Adrenal gland (tissue), 5 donors: ENCODE measurements around the gene RP2.

Source experiments
- CTCF ChIP-seq, 6 experiments: fragments of 450-650 bp in 4 of 6; fragments of 200-600 bp in 2 of 6; sonication (generic) in 1 of 6; IDR thresholded peaks; 1 replicate in 5 of 6; 2 replicates in 1 of 6; pipeline versions ENCODE4 v1.5.1 to v1.8.0; 2016 to 2021; ENCODE audit warnings: antibody characterized with exemption in 6 of 6, mild to moderate bottlenecking in 2 of 6, moderate library complexity in 1 of 6
- POLR2A ChIP-seq, 2 donors: fragments of 450-650 bp; IDR thresholded peaks; one replicate each; pipeline ENCODE4 v1.6.1; 2017; ENCODE audit warnings: antibody characterized with exemption in 2 of 2, mild to moderate bottlenecking in 2 of 2, moderate library complexity in 1 of 2
- donor health status: DM: no; HTN: no; CAD: no.

DNA sequence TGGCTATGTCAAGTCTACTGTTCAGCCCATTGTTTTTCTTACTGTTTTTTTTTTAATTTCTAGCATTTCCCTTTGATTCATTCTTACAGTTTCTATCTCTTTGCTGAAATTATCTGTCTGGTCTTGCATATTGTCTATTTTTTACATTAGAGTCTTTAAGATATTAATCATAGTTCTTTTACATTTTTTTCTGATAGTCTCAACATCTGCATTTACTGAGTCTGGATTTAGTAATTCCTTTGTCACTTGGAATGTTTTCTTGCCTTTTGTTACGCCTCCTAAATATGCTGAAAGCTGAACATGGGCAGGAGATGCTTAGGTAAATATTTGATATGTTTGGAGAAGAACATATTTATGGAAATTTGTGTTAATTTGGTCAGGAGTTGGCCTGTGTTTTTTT lies 85.8 kb downstream of the RP2 start:
- TF ChIP-seq CTCF (IDR thresholded peaks at IDR 0.05) (no peak), POLR2A (IDR thresholded peaks at IDR 0.05) (no peak)
